GM19438 (cell line): Measurements from ENCODE around the gene FHIT.
"Not testable (repeated sequence)": the region's sequence is repeated elsewhere in the genome, so short reads cannot be mapped to it uniquely, and the experiment has no call there.

ENCODE experiments used
- ATAC-seq: cut with Tn5 transposase; IDR thresholded peaks from one replicate; pipeline ENCODE4 v1.9.1; 2021; ENCODE audit warnings: low read depth; ENCODE audit not compliant: unreplicated experiment

Gene FHIT

DNA sequence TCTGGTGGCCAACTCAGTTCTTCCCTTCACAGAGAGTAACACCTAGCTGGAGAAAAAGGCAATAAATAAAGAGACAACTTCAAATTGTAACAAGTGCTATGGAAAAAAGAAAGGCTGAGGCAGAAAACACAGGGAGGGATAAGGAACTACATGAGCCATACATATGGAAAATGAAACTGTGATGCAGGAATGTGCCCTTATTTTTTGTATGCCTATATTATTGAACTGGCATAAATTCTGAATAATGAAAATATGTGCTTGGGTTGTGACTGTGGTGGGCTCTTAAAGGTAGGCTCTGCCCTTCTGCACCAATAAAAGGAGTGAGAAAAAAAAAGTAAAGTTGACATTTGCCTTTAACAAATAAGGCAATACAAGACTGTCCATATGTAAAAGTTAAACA is 19.6 kb downstream of the FHIT start:
- no peak for ATAC-seq

- ATAC-seq, result no peak
These were observed 23.5 kb downstream of the FHIT start for GRCh38 chr3:61227799-61228198.

- no peak for ATAC-seq
These were observed 25.0 kb downstream of the FHIT start for GRCh38 chr3:61226166-61226686.

DNA sequence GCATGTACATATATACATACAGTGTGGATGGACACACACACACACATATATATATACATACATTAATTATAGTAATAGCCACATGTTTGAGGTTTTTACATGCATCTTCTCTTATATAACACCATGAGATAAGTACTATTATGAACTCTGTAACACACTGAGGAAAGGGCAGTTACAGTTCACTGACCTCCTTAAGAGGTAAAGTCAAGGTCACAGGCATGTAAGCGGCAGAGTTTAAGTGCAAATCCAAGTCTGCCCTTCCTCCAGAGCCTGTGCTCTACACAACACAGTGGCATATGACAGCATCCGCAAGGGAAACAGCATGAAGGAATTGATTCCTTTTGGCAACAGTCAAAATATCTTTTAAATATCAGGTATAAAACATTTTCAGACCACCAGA is 26.4 kb downstream of the FHIT start:
- ATAC-seq, result no peak

DNA sequence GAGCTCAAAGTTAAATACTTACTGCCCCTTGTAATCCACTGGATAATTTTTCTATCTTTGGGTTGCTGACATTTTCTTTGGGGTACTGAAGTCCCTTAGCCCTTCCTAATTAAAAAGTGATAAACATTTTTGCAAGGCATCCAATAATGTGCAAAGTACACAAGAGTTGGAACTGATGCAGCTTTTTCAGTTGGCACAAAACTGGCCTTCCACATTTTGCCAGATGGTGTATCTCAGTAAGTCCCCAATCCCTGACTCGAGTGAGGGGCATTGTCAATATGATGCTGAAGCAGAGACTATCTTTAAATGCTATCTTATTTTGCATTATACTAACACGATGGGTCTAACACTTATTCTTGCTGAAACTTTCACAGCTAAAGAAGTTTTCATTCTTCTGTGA is 27.8 kb downstream of the FHIT start:
- no peak for ATAC-seq

DNA sequence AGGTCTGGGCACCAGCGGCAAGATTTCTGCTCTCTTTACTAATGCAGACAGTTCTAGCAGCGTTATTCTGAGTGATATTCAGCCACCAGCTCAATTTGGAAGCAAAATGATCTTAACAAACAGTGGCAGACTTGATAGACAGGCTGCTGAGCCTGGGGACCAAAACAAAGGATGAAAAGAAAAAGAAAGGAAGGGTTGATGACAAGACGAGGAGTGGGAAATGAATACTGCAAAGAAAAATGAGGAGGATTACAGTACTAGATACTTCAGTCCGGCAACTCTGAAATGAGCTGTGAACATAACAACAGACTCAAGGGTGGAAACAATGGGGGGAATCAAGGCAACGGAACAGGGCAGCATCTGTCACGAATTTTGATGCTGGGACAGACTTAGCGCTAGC is 28.8 kb downstream of the FHIT start:
- no peak for ATAC-seq

GRCh38 chr3:61221759-61222362 is 29.4 kb downstream of the FHIT start:
- no peak for ATAC-seq

DNA sequence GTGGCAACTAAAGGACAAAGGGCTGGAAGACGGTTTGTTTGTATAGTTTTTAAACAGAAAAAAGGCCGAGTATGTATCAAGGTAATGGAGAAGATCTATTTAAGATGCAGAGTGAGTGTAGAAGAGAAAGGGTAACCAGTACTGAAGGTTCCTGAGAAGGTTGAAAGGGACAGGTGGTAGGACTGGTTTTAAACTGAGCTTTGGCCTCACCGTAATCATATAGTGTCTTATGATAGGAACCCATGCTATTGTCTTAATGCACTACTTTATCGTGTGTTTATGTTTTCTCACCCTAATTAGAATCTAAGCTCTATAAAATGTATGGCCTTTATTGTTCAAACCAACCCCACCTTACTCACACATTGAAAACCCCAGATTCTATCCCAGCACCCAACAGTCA is 32.7 kb downstream of the FHIT start:
- ATAC-seq, result no peak

GRCh38 chr3:61216171-61216570 is 35.1 kb downstream of the FHIT start:
- not testable (repeated sequence) for ATAC-seq

DNA sequence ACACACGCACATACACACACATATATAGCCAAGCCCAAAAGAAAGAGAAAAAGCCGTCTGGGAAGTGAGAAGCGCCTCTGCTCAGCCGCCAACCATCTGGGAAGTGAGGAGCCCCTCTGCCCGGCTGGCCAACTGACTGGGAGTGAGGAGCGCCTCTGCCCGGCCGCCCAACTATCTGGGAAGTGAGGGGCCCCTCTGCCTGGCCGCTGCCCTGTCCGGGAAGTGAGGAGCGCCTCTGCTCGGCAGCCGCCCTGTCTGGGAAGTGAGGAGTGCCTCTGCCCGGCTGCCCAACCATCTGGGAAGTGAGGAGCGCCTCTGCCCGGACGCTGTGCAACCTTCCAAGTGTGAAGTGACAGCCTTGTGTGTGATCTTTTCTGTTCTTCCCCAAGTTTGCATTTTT is 49.2 kb downstream of the FHIT start:
- ATAC-seq, result no peak

- ATAC-seq, result no peak
These were observed 50.2 kb downstream of the FHIT start for GRCh38 chr3:61201071-61201470.

- ATAC-seq, result no peak
These were observed 51.0 kb downstream of the FHIT start for GRCh38 chr3:61200270-61200669.

- no peak for ATAC-seq
These were observed 51.4 kb downstream of the FHIT start for GRCh38 chr3:61199843-61200242.

- no peak for ATAC-seq
These were observed 56.2 kb downstream of the FHIT start for GRCh38 chr3:61194892-61195538.

- no peak for ATAC-seq
These were observed 59.0 kb downstream of the FHIT start for GRCh38 chr3:61192222-61192621.

DNA sequence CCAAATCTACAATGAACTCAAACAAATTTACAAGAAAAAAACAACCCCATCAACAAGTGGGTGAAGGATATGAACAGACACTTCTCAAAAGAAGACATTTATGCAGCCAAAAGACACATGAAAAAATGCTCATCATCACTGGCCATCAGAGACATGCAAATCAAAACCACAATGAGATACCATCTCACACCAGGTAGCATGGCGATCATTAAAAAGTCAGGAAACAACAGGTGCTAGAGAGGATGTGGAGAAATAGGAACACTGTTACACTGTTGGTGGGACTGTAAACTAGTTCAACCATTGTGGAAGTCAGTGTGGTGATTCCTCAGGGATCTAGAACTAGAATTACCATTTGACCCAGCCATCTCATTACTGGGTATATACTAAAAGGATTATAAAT is 61.0 kb downstream of the FHIT start:
- ATAC-seq, result not testable (repeated sequence)

DNA sequence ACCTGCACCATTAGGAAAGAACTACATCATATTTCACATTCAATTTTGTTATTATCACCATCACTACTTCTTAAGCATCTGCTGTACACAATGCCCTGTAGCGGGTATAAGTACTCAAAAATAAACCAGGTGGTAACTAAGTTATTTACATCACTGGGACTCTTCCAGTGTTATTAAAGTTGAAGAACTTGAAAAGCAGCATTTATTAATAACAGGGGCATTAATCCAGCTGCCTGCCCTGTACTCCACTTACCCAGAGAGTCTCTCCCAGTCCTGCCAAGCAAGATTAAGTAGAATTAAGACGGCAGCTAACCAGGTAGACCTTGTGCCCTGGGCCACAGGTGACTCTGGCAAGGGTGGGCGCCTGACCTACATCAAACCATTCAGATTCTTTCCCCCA is 65.2 kb downstream of the FHIT start:
- ATAC-seq, result no peak

GRCh38 chr3:61184956-61185355 is 66.3 kb downstream of the FHIT start:
- ATAC-seq, result no peak

GRCh38 chr3:61182662-61183061 is 68.6 kb downstream of the FHIT start:
- ATAC-seq, result no peak

- peak; percentile 98 for ATAC-seq
These were observed 69.4 kb downstream of the FHIT start for GRCh38 chr3:61181874-61182273.

GRCh38 chr3:61180206-61180605 is 71.0 kb downstream of the FHIT start:
- no peak for ATAC-seq

DNA sequence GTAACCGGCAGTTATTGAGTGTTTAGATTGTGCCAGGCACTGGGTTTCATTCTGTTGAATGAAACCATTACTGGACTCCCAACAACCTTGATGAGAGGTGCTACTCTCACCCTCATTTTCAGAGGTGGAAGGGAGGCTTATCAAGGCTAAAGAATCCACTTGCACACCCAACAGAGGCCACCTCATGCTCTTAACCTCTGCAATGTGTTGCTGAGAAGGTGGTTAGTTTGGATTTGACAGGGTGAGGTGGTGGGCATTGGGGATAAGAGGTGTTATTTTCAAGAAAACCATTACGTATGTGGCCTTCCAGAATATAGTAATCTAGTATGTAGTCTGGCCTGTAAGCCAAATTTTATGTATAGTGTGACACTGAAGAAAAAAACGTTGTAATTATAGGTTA is 73.1 kb downstream of the FHIT start:
- ATAC-seq, result no peak
